ENCODE measurements around the gene IRF4. TPM values are rescaled to one million over a fixed set of nuclear protein-coding genes. Genes with fewer than 3 reads are reported as not detected.

IRF4 gene
- total RNA-seq, 1 donor from 2014 or later = 0.11 TPM

- Mint-ChIP-seq H3K27ac (no peak overlapping the region), H3K4me3 (no peak overlapping the region), H3K36me3 (peaks cover 2% of the 10 kb centered on the region), H3K27me3 (ENCODE audit: insufficient read depth, low read depth) (peaks cover 11% of the 10 kb centered on the region), H3K4me1 (peaks cover 4% of the 10 kb centered on the region), H3K9me3 (peaks cover 11% of the 10 kb centered on the region)
- no peak overlapping the region for H3K9ac ChIP-seq
- DNase-seq (ENCODE audit: low spot score) = no peak
- H2AFZ ChIP-seq (replicated peaks) = no peak overlapping the region
- H3K27me3 ChIP-seq = peaks cover under 1% of the 10 kb centered on the region
- no peaks in the 10 kb centered on the region for H3K79me2 ChIP-seq (ENCODE audit: low read depth)
- no peaks in the 10 kb centered on the region for H4K20me1 ChIP-seq (ENCODE audit: low read depth)
- H3F3A ChIP-seq (ENCODE audit: low read depth) = no peaks in the 10 kb centered on the region
- H3K4me2 ChIP-seq = no peak overlapping the region
- no peak overlapping the region for H3K27ac ChIP-seq
- H3K4me1 ChIP-seq = no peaks in the 10 kb centered on the region
- no peak overlapping the region for H3K4me3 ChIP-seq
- no peaks in the 10 kb centered on the region for H3K9me3 ChIP-seq (ENCODE audit: low read depth)
- TF ChIP-seq EZH2 (IDR thresholded peaks at IDR 0.05) (no peak), CTCF (IDR thresholded peaks at IDR 0.05) (no peak), EZH2phosphoT487 (IDR thresholded peaks at IDR 0.05) (no peak)
- no peaks in the 10 kb centered on the region for H3K36me3 ChIP-seq
These were observed 13.3 kb downstream of the IRF4 start for GRCh38 chr6:404685-405423.

- H3K79me2 ChIP-seq (ENCODE audit: low read depth) = no peaks in the 10 kb centered on the region
- no peaks in the 10 kb centered on the region for H3K9me3 ChIP-seq (ENCODE audit: low read depth)
- H3K4me1 ChIP-seq = no peaks in the 10 kb centered on the region
- H3K4me2 ChIP-seq = peak overlapping the region; percentile 39
- peak overlapping the region; percentile 93 for H2AFZ ChIP-seq (replicated peaks)
- no peaks in the 10 kb centered on the region for H3K27me3 ChIP-seq
- TF ChIP-seq EZH2phosphoT487 (IDR thresholded peaks at IDR 0.05) (no peak), EZH2 (IDR thresholded peaks at IDR 0.05) (no peak), CTCF (IDR thresholded peaks at IDR 0.05) (no peak)
- H3K27me3 Mint-ChIP-seq (ENCODE audit: insufficient read depth, low read depth) = peaks cover 6% of the 10 kb centered on the region
- peaks cover 2% of the 10 kb centered on the region for H3K36me3 Mint-ChIP-seq
- no peak overlapping the region for H3K4me3 Mint-ChIP-seq
- peaks cover 8% of the 10 kb centered on the region for H3K4me1 Mint-ChIP-seq
- H4K20me1 ChIP-seq (ENCODE audit: low read depth) = no peaks in the 10 kb centered on the region
- H3K27ac Mint-ChIP-seq = no peak overlapping the region
- H3F3A ChIP-seq (ENCODE audit: low read depth) = no peaks in the 10 kb centered on the region
- H3K4me3 ChIP-seq = no peak overlapping the region
- no peak for DNase-seq (ENCODE audit: low spot score)
- H3K9ac ChIP-seq = no peak overlapping the region
- H3K9me3 Mint-ChIP-seq = peaks cover 11% of the 10 kb centered on the region
- H3K27ac ChIP-seq = no peak overlapping the region
- no peaks in the 10 kb centered on the region for H3K36me3 ChIP-seq
These were observed 16.6 kb downstream of the IRF4 start for GRCh38 chr6:408148-408547.

- Histone ChIP-seq H3K79me2 (ENCODE audit: low read depth) (no peaks in the 10 kb centered on the region), H3K27me3 (no peaks in the 10 kb centered on the region), H3K4me1 (no peaks in the 10 kb centered on the region), H4K20me1 (ENCODE audit: low read depth) (no peaks in the 10 kb centered on the region), H3K36me3 (no peaks in the 10 kb centered on the region), H3K4me2 (peak overlapping the region; percentile 39), H3K27ac (no peak overlapping the region), H3K4me3 (peak overlapping the region; percentile 18), H3F3A (ENCODE audit: low read depth) (no peaks in the 10 kb centered on the region), H3K9me3 (ENCODE audit: low read depth) (no peaks in the 10 kb centered on the region), H2AFZ (replicated peaks) (peak overlapping the region; percentile 93), H3K9ac (no peak overlapping the region)
- H3K4me3 Mint-ChIP-seq = no peak overlapping the region
- no peak overlapping the region for H3K27ac Mint-ChIP-seq
- H3K9me3 Mint-ChIP-seq = peaks cover 11% of the 10 kb centered on the region
- H3K4me1 Mint-ChIP-seq = peaks cover 8% of the 10 kb centered on the region
- peaks cover 5% of the 10 kb centered on the region for H3K27me3 Mint-ChIP-seq (ENCODE audit: insufficient read depth, low read depth)
- peaks cover 2% of the 10 kb centered on the region for H3K36me3 Mint-ChIP-seq
- peak; percentile 71 for TF ChIP-seq CTCF (IDR thresholded peaks at IDR 0.05)
- no peak for TF ChIP-seq EZH2phosphoT487 (IDR thresholded peaks at IDR 0.05)
- DNase-seq (ENCODE audit: low spot score) = peak; percentile 79
These were observed 17.1 kb downstream of the IRF4 start for GRCh38 chr6:408599-409102.
